GM12874 (cell line): ENCODE results near the gene ABCD3.

ENCODE experiments used
- TF ChIP-seq, protein P1 (sequence below): IDR thresholded peaks from 2 replicates; pipeline ENCODE4 v1.5.1; 2011; ENCODE audit warnings: low read depth, mild to moderate bottlenecking, control low read depth, low read length, moderate library complexity; ENCODE audit not compliant: insufficient read depth

The ABCD3 gene

DNA sequence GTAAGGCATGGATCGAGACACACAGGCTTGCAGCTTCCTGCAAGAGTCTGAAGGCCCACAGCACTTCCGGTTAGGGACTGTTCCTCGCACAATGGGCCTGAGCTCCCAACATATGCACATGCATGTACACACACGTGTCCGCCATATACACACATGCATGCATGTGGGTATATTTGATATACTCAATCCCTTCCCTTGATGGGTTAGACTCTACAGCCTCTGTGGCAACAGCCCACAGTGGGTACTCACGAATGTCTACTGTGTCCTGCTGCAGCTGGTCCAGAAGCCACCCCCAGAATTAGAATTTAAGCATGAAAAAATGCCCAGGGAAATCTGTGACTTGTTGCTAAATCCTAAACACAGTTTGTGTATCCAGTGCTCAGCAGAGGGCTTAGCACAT, 113.5 kb downstream of the ABCD3 start:
- TF ChIP-seq, protein P1, sequence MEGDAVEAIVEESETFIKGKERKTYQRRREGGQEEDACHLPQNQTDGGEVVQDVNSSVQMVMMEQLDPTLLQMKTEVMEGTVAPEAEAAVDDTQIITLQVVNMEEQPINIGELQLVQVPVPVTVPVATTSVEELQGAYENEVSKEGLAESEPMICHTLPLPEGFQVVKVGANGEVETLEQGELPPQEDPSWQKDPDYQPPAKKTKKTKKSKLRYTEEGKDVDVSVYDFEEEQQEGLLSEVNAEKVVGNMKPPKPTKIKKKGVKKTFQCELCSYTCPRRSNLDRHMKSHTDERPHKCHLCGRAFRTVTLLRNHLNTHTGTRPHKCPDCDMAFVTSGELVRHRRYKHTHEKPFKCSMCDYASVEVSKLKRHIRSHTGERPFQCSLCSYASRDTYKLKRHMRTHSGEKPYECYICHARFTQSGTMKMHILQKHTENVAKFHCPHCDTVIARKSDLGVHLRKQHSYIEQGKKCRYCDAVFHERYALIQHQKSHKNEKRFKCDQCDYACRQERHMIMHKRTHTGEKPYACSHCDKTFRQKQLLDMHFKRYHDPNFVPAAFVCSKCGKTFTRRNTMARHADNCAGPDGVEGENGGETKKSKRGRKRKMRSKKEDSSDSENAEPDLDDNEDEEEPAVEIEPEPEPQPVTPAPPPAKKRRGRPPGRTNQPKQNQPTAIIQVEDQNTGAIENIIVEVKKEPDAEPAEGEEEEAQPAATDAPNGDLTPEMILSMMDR, result no peak

DNA sequence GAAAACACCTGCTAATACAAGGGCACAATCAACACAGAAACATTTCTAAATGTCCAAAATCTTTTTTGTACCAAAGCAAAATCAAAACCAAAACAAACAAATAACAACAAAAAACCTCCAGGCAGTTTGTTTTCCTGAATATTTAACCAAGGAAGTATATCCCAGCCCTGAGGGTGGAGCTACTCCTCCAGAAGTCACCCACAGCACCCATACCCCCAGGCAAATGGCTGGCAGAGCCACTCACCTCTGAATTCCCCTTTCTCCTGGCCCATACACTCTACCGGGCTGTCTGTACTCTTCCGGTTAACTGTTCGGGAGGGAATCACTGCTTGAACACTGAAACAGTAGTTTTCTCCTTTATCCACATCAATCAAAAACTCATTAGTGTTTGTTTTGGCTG, 113.9 kb downstream of the ABCD3 start:
- TF ChIP-seq, protein P1, result no peak

DNA sequence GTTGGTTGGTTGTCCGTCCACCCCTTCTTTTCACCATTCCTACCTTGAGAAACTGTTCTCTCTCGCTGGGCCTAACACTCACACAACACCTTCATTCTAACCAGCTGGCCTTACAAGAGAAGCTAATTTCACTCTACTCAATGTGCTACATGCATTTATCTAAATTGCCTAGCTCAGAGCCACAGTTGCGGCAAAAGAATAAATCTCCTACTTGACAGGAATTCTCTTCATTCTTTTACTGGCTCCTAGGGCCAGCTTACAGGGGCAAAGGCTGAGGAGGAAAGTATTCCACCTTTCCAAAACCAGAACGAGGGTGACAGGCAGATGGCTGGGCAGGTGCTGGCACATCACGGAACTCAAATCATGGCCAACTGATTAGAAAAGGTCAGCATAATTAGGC, 116.9 kb downstream of the ABCD3 start:
- TF ChIP-seq, protein P1, result no peak

DNA sequence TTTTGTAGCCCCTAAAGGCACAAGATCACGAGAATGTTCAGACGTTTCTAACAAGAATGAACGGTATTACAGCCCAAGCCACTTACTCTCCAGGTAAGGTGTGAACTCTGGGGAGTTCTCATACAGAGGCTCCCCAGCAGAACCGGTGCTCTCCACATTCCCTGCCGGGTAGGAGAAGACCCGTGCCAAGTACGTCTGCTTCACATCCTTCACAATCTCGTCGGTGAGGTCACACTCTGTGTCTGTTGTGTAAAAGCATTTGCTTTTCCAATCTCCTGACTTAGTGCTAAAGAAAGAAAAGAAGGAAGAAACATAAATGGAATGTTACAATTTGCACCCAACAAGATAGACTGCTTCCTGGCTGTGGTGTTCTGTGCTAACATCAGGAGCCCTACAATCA, 117.7 kb downstream of the ABCD3 start:
- TF ChIP-seq, protein P1, result no peak

DNA sequence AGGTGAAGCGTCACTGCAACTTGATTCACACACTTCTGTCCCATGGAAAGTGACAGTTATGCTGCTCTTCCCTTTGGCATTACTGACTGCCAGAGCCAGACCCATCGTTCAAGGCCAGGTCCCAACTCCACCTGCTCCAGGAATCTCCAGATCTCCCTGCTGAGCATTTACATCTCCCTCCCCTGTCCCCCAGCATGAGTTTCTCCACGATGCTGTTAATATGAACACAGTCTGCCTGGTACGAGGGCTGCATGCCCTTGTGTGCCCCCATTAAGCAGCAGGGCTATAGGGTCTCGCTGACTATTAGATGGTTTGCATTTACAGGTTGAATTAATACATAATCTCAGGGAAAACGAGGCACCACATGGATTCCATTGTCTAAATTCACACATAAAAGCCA, 119.1 kb downstream of the ABCD3 start:
- TF ChIP-seq, protein P1, result no peak

DNA sequence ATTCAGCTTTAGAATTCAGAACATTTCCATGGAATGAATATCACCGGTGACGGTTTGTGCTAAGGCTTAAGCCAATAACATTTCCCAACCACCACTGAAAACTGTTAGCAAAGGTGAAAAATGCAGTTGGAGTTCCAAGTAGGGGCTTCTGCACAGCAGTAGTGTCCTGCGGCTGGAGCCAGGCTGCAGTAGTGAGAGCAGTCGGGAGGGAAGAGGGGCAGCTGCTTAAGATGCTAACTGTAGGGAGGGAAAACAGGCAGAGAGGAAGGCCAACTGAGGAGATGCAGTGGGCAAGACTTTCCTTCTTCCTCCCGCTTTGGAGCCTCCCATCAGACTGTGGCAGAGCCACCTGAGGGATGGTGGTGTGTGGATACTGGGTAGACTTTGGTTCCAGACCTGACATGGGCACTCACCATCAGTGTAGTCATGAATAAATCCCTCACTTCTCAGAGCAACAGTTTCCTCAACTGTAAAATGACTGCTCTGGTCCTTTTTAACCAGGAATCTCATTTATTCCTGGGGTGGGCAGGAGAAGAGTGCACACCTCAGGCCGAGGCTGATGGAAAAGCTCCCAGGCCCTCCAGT, 120.1 kb downstream of the ABCD3 start:
- TF ChIP-seq, protein P1, result no peak

DNA sequence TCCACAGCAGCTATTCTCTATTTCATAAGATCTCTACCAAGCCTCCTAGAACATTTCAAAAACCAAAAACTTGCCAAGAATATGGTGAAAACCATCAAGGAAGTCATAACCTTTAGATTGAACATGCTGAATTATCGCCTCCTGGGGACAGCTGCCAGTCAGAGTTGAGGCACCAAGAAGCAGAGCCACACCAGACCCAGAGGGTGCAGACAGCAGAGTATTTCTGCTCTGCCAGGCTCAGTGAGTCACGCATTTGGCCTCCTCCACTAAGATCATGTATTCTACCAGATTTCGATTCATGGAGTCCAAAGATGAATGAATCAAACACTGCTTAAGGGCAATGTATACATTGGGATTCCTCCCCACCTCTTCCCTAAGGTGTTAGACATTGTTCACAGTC, 121.3 kb downstream of the ABCD3 start:
- TF ChIP-seq, protein P1, result no peak
